GM23248 (cell line): ENCODE measurements around the gene PFN3.

Source experiments
- EZH2 ChIP-seq: fragments of 200-600 bp; sonication (generic); IDR thresholded peaks from 2 replicates; pipeline ENCODE4 v1.6.1; 2018; ENCODE audit warnings: antibody characterized with exemption, mild to moderate bottlenecking; ENCODE audit not compliant: insufficient read depth, poor library complexity, severe bottlenecking
- EZH2phosphoT487 ChIP-seq: fragments of 200-600 bp; sonication (generic); IDR thresholded peaks from 2 replicates; pipeline ENCODE4 v1.6.1; 2018; ENCODE audit warnings: antibody characterized with exemption, moderate library complexity, mild to moderate bottlenecking, low read depth; ENCODE audit not compliant: insufficient read depth

DNA sequence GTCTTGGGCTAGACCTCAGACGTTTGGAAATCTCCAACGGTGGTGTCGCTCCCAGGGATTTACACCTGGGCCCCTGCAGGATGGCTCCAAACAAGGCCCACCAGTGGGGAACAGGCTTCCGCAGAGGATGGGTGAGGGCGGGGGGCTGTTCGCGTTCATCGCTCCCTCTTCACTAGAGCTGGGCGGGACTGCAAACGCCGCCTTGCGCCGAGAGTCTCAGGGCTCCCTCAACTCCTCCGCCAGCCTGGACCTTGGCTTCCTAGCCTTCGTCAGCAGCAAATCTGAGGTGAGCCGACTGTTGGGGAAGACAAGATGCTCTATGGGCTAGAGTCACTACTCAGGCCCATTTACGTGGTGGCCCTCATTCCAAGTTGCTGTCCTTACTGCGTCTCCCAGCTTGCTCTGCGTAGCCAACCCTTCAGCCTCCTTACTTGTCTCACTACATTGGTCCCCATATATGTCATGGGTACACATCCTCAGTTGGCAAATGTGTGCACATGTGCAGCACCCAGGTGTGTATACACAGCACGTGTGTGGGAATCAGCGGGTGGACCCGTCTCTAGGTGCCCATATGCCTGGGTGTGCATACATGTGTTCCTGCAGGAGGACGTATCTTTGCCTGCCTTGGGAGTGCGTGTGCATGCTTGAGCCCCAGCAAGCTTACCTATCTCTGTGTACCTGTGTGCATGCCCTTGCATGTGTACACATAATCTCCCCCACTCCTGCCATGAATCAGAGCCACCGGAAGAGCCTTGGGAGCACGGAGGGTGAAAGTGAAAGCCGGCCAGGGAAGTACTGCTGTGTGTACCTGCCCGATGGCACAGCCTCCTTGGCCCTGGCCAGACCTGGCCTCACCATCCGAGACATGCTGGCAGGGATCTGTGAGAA is 32.2 kb downstream of the PFN3 start:
- TF ChIP-seq EZH2 (no peak), EZH2phosphoT487 (no peak)
